Measurements from ENCODE around the gene SPSB2.
"Not testable (repeated sequence)": the region's sequence is repeated elsewhere in the genome, so short reads cannot be mapped to it uniquely, and the experiment has no call there.

DNA sequence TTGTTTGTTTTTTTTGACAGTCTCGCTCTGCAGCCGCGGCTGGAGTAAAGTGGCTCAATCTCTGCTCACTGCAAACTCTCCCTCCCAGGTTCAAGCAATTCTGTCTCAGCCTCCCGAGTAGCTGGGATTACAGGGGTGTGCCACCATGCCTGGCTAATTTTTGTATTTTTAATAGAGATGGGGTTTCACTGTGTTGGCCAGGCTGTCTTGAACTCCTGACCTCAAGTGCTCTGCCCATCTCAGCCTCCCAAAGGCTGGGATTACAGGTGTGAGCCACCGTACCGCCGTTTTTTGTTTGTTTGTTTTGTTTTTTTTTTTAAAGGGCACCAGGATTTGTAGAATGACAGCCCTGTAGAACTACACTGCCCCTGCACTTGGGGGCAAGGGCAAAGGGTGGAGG, 15.7 kb upstream of the SPSB2 start:
- TF ChIP-seq POLR2AphosphoS5 (IDR thresholded peaks at IDR 0.05; ENCODE audit: low read depth, low read length); POLR2A (IDR thresholded peaks at IDR 0.05; ENCODE audit: low read depth, low read length); TAF1 (IDR thresholded peaks at IDR 0.05; ENCODE audit: low read depth, low read length); PAX5 (IDR thresholded peaks at IDR 0.05; ENCODE audit: insufficient read depth, low read length, severe bottlenecking); SPI1 (IDR thresholded peaks at IDR 0.05; ENCODE audit: low read depth, low read length); POU2F2 (IDR thresholded peaks at IDR 0.05; ENCODE audit: low read depth, low read length): not testable (repeated sequence)
